Astrocyte (in vitro differentiated cells and primary cell): ENCODE measurements around the gene MB.

Source experiments
- CTCF ChIP-seq: IDR thresholded peaks from 2 replicates; pipeline ENCODE4 v1.5.1; 2011; ENCODE audit warnings: low read depth, mild to moderate bottlenecking, inconsistent platforms, low read length, moderate library complexity; ENCODE audit not compliant: insufficient read depth
- EZH2 ChIP-seq: IDR thresholded peaks from 2 replicates; pipeline ENCODE4 v1.6.1; 2012; ENCODE audit warnings: mild to moderate bottlenecking, low read length, inconsistent platforms; ENCODE audit not compliant: insufficient read depth

DNA sequence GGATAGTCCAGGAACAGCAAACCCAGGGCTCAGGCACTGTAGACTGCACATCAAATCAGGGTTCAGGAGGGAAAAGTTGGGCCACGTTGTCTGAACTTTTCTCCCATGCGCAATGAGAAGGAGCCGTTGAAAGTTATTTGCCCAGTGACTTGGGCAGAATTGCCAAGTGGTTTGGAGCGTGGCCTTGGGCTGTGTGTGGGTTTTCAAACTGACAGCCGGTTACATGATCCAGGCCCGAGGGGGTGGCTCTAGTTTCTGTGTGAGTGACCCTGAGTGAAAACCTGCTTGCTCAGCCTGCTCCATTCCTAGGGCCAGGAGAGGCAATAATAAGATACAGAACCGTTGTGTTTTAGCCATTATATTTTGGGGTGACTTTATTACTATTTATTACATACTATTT lies 20.3 kb downstream of the MB start:
- TF ChIP-seq CTCF (no peak), EZH2 (no peak)
